Activated B cell treated with CpG ODN at 0.5 μM for 24 hours (primary cell): ENCODE results near the gene ZNF275. TPM values are rescaled to one million over a fixed set of nuclear protein-coding genes. Genes with fewer than 3 reads are reported as not detected.

ENCODE experiments used
- ATAC-seq: fragments of 200-7000 bp; cut with Tn5 transposase; one replicate; pipeline ENCODE4 v1.10.0; 2021; ENCODE audit warnings: low read depth, mild to moderate bottlenecking, moderate library complexity
- CTCF ChIA-PET: fragments of 350-600 bp; sonication (Branson Sonifier 250); formaldehyde crosslinking; loops from one replicate; lab custom pipeline; 2021; ENCODE audit warnings: antibody characterized with exemption; lab: Charles Lee
- POLR2A ChIA-PET: fragments of 350-600 bp; sonication (Branson Sonifier 250); formaldehyde crosslinking; loops from one replicate; lab custom pipeline; 2021; ENCODE audit warnings: antibody characterized with exemption; lab: Charles Lee
- DNase-seq: peaks from one replicate; pipeline ENCODE4 v3.0.0; 2022
- H3K27ac Mint-ChIP-seq: one replicate; pipeline ENCODE4 v1.8.0; 2020; ENCODE audit warnings: mixed read lengths
- H3K27me3 Mint-ChIP-seq: one replicate; pipeline ENCODE4 v1.8.0; 2021; ENCODE audit warnings: mixed read lengths
- H3K36me3 Mint-ChIP-seq: one replicate; pipeline ENCODE4 v1.8.0; 2021; ENCODE audit warnings: low read depth, mixed read lengths
- H3K4me1 Mint-ChIP-seq: one replicate; pipeline ENCODE4 v1.8.0; 2021; ENCODE audit warnings: mixed read lengths
- H3K4me3 Mint-ChIP-seq: one replicate; pipeline ENCODE4 v1.8.0; 2020; ENCODE audit warnings: mild to moderate bottlenecking, mixed read lengths
- H3K9me3 Mint-ChIP-seq: one replicate; pipeline ENCODE4 v1.8.0; 2020; ENCODE audit warnings: mixed read lengths
- CTCF ChIP-seq: fragments of 200-600 bp; IDR thresholded peaks from one replicate; pipeline ENCODE4 v1.8.0; 2022; ENCODE audit warnings: antibody characterized with exemption, mild to moderate bottlenecking
- intact Hi-C: fragments of 100-400 bp; cut with micrococcal nuclease; formaldehyde crosslinking; loops from one replicate; pipeline ENCODE4 v1.15.1; 2024
- total RNA-seq: library from RNA; stranded (reverse); gene quantifications from 2 replicates; pipeline ENCODE4 v1.2.3, GENCODE V29; 2022

ZNF275 gene
- total RNA-seq, 1 donor from 2014 or later: 22.4 TPM

GRCh38 chrX:153395613-153396319, 61.8 kb downstream of the ZNF275 start:
- Mint-ChIP-seq H3K36me3 (no peaks in the 10 kb centered on the region), H3K4me3 (no peak overlapping the region), H3K27ac (no peak overlapping the region), H3K27me3 (no peaks in the 10 kb centered on the region), H3K4me1 (peaks cover 6% of the 10 kb centered on the region), H3K9me3 (no peaks in the 10 kb centered on the region)
- DNase-seq (no peak), ATAC-seq (no peak)
- intact Hi-C loops: no loop called here
- TF ChIP-seq CTCF: no peak
- ChIA-PET POLR2A (no interaction called here), CTCF (no interaction called here)

- peaks cover 2% of the 10 kb centered on the region for H3K9me3 Mint-ChIP-seq
- no peak overlapping the region for H3K27ac Mint-ChIP-seq
- DNase-seq (no peak), ATAC-seq (no peak)
- no peaks in the 10 kb centered on the region for H3K36me3 Mint-ChIP-seq
- TF ChIP-seq CTCF: no peak
- CTCF ChIA-PET: no interaction called here
- H3K27me3 Mint-ChIP-seq: no peaks in the 10 kb centered on the region
- intact Hi-C loops: no loop called here
- H3K4me3 Mint-ChIP-seq: no peak overlapping the region
- peaks cover 6% of the 10 kb centered on the region for H3K4me1 Mint-ChIP-seq
- POLR2A ChIA-PET: no interaction called here
These were observed 62.6 kb downstream of the ZNF275 start for GRCh38 chrX:153396320-153397195.

DNA sequence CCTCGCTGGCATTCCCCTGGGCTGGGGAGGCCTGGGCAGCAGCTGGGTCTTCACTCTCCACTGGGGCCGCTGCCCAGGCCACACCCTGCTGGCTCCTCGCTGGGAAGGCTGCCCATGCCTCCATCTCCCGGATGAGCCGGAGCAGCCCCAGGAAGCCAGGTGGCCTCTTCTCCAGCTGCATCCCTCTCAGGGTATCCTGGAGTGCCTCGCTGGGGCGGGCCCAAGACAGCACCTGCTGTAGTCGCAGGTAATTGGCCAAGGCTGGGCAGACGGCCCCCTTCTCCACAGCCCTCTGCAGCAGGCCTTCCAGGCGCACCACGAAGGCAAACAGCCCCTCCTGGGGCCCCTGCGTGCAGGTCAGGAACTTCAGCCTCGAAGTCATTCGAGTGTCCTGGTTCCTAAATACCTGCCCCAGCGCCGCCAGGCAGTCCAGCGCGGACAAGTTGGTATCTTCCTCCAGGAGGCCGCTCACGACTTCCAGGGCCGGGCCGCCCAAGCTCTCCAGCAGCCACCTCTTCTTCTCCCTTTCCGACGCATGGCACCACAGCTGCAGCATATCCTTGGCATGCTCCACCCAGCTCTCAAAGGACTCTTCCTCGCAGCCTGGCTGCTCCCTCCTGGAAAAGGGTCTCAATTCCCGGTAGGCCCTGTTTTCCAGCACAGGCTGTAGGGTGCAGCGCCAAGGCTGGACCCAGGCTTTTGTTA, 63.5 kb downstream of the ZNF275 start:
- ChIA-PET CTCF (no interaction called here), POLR2A (no interaction called here)
- Mint-ChIP-seq H3K27ac (no peak overlapping the region), H3K4me1 (peaks cover 6% of the 10 kb centered on the region), H3K36me3 (no peaks in the 10 kb centered on the region), H3K27me3 (no peaks in the 10 kb centered on the region), H3K4me3 (no peak overlapping the region), H3K9me3 (peaks cover 2% of the 10 kb centered on the region)
- TF ChIP-seq CTCF: no peak
- intact Hi-C loops: no loop called here
- ATAC-seq: no peak
- no peak for DNase-seq

GRCh38 chrX:153398275-153398960, 64.5 kb downstream of the ZNF275 start:
- Mint-ChIP-seq H3K4me1 (peaks cover 6% of the 10 kb centered on the region), H3K27me3 (no peaks in the 10 kb centered on the region), H3K4me3 (no peak overlapping the region), H3K9me3 (peaks cover 2% of the 10 kb centered on the region), H3K36me3 (no peaks in the 10 kb centered on the region), H3K27ac (no peak overlapping the region)
- ATAC-seq (no peak), DNase-seq (no peak)
- TF ChIP-seq CTCF: no peak
- ChIA-PET CTCF (no interaction called here), POLR2A (no interaction called here)
- intact Hi-C loops: no loop called here
